HG03064 (cell line): ENCODE measurements around the gene BUB1.
"Not testable (repeated sequence)": the region's sequence is repeated elsewhere in the genome, so short reads cannot be mapped to it uniquely, and the experiment has no call there.

Source experiments
- ATAC-seq: cut with Tn5 transposase; IDR thresholded peaks from one replicate; pipeline ENCODE4 v1.9.1; 2021; ENCODE audit warnings: low read depth; ENCODE audit not compliant: unreplicated experiment

The BUB1 gene

GRCh38 chr2:110660558-110660957, 17.3 kb downstream of the BUB1 start:
- ATAC-seq, result no peak

- no peak for ATAC-seq
These were observed 18.6 kb downstream of the BUB1 start for GRCh38 chr2:110659248-110659647.

GRCh38 chr2:110657724-110658305, 20.0 kb downstream of the BUB1 start:
- no peak for ATAC-seq

GRCh38 chr2:110655701-110656100, 22.2 kb downstream of the BUB1 start:
- no peak for ATAC-seq

GRCh38 chr2:110653861-110654260, 24.0 kb downstream of the BUB1 start:
- no peak for ATAC-seq

- no peak for ATAC-seq
These were observed 27.5 kb downstream of the BUB1 start for GRCh38 chr2:110650346-110650745.

GRCh38 chr2:110647777-110648176, 30.1 kb downstream of the BUB1 start:
- ATAC-seq, result no peak

- ATAC-seq, result no peak
These were observed 32.2 kb downstream of the BUB1 start for GRCh38 chr2:110645616-110646015.

GRCh38 chr2:110644357-110644756, 33.5 kb downstream of the BUB1 start:
- ATAC-seq, result no peak

- no peak for ATAC-seq
These were observed 35.5 kb downstream of the BUB1 start for GRCh38 chr2:110642360-110642759.

GRCh38 chr2:110639972-110640371, 37.9 kb downstream of the BUB1 start:
- ATAC-seq, result no peak

GRCh38 chr2:110638952-110639695, 38.7 kb downstream of the BUB1 start:
- ATAC-seq, result no peak

- ATAC-seq, result no peak
These were observed 39.9 kb downstream of the BUB1 start for GRCh38 chr2:110638004-110638403.

GRCh38 chr2:110637093-110637492, 40.8 kb downstream of the BUB1 start:
- ATAC-seq, result no peak

- ATAC-seq, result not testable (repeated sequence)
These were observed 41.8 kb downstream of the BUB1 start for GRCh38 chr2:110635949-110636628.

GRCh38 chr2:110627348-110627747, 50.5 kb downstream of the BUB1 start:
- ATAC-seq, result not testable (repeated sequence)

GRCh38 chr2:110619326-110619939, 58.4 kb downstream of the BUB1 start:
- not testable (repeated sequence) for ATAC-seq

- ATAC-seq, result not testable (repeated sequence)
These were observed 63.9 kb downstream of the BUB1 start for GRCh38 chr2:110613927-110614326.

GRCh38 chr2:110610613-110611250, 67.1 kb downstream of the BUB1 start:
- ATAC-seq, result not testable (repeated sequence)

GRCh38 chr2:110609843-110610612, 67.8 kb downstream of the BUB1 start:
- not testable (repeated sequence) for ATAC-seq
